OCI-LY7 (cell line): ENCODE results near the gene AXDND1. TPM values are rescaled to one million over a fixed set of nuclear protein-coding genes. Genes with fewer than 3 reads are reported as not detected.
"Not testable (repeated sequence)": the region's sequence is repeated elsewhere in the genome, so short reads cannot be mapped to it uniquely, and the experiment has no call there.

Source experiments
- BruUV-seq: library from RNA; stranded (reverse); fragments of 400-500 nt; replicated peaks from 2 replicates; lab custom pipeline; 2021; lab: Mats Ljungman, UMichigan
- CTCF ChIA-PET: fragments of 300-600 bp; sonication (Branson Sonifier 250); formaldehyde crosslinking; loops from one replicate; lab custom pipeline; 2022; ENCODE audit warnings: antibody characterized with exemption; ENCODE audit not compliant: unreplicated experiment; lab: Charles Lee
- POLR2A ChIA-PET: fragments of 300-600 bp; sonication (Branson Sonifier 250); formaldehyde crosslinking; loops from one replicate; lab custom pipeline; 2022; ENCODE audit warnings: antibody characterized with exemption; lab: Charles Lee
- DNase-seq: peaks from one replicate; pipeline ENCODE4 v3.0.0-alpha.2; 2015; ENCODE audit warnings: low spot score
- H2AFZ ChIP-seq: fragments of 200-600 bp; sonication (generic), shearing (Covaris generic); 2 replicates; pipeline ENCODE4 v1.6.1; 2014; ENCODE audit warnings: mild to moderate bottlenecking, antibody characterized with exemption, low read length, moderate library complexity
- H3K27ac ChIP-seq: fragments of 200-600 bp; sonication (generic); 2 replicates; pipeline ENCODE4 v1.5.1; 2014; ENCODE audit warnings: mixed run types, low read depth, mild to moderate bottlenecking, moderate library complexity, low read length, inconsistent platforms; ENCODE audit not compliant: poor library complexity, severe bottlenecking
- H3K36me3 ChIP-seq: fragments of 200-600 bp; sonication (generic); 2 replicates; pipeline ENCODE4 v1.6.1; 2014; ENCODE audit warnings: mild to moderate bottlenecking, antibody characterized with exemption, low read length, moderate library complexity, mixed read lengths; ENCODE audit not compliant: insufficient read depth
- H3K4me1 ChIP-seq: fragments of 200-600 bp; sonication (generic); 2 replicates; pipeline ENCODE4 v1.5.1; 2014; ENCODE audit warnings: mild to moderate bottlenecking, low read length; ENCODE audit not compliant: insufficient read depth, poor library complexity, severe bottlenecking
- H3K4me2 ChIP-seq: fragments of 200-600 bp; sonication (generic); 2 replicates; pipeline ENCODE4 v1.6.1; 2014; ENCODE audit warnings: mild to moderate bottlenecking, low read length
- H3K4me3 ChIP-seq: fragments of 200-600 bp; sonication (generic); 2 replicates; pipeline ENCODE4 v1.5.1; 2014; ENCODE audit warnings: mild to moderate bottlenecking, low read depth, low read length; ENCODE audit not compliant: poor library complexity, severe bottlenecking
- H3K79me2 ChIP-seq: fragments of 200-600 bp; sonication (generic); 2 replicates; pipeline ENCODE4 v1.6.1; 2016; ENCODE audit warnings: low read depth, mild to moderate bottlenecking, low read length, moderate library complexity, mixed read lengths; ENCODE audit not compliant: insufficient read depth
- H3K9me2 ChIP-seq: fragments of 200-600 bp; sonication (generic); 2 replicates; pipeline ENCODE4 v1.6.1; 2016; ENCODE audit warnings: mild to moderate bottlenecking, low read length, mixed read lengths; ENCODE audit not compliant: insufficient read depth
- H3K9me3 ChIP-seq: fragments of 200-600 bp; sonication (generic); 2 replicates; pipeline ENCODE4 v1.6.1; 2014; ENCODE audit warnings: mild to moderate bottlenecking, mixed run types, low read length, mixed read lengths
- H4K20me1 ChIP-seq: fragments of 200-600 bp; sonication (generic); 2 replicates; pipeline ENCODE4 v1.6.1; 2014; ENCODE audit warnings: mild to moderate bottlenecking, antibody characterized with exemption, low read length, moderate library complexity, mixed read lengths; ENCODE audit not compliant: insufficient read depth
- EZH2phosphoT487 ChIP-seq: fragments of 200-600 bp; sonication (generic); IDR thresholded peaks from 2 replicates; pipeline ENCODE4 v1.6.1; 2018; ENCODE audit warnings: low read depth, borderline replicate concordance, mild to moderate bottlenecking, mixed run types, antibody characterized with exemption, low read length, moderate library complexity, mixed read lengths
- intact Hi-C: fragments of 100-400 bp; cut with micrococcal nuclease; formaldehyde crosslinking; loops from one replicate; pipeline ENCODE4 v1.10.0; 2022; ENCODE audit not compliant: unreplicated experiment
- total RNA-seq, 2 experiments: library from RNA; depleted of rRNA in 1 of 2; stranded (reverse); fragments of >200 nt in 1 of 2; shearing (Covaris generic) in 1 of 2; gene quantifications; 2 replicates each; pipeline ENCODE4 v1.2.3, GENCODE V29; 2014 to 2022
- TF ChIP-seq, protein P1 (sequence below): fragments of 200-600 bp; sonication (generic); conservative IDR thresholded peaks from 2 replicates; pipeline ENCODE4 v1.5.1; 2014; ENCODE audit warnings: mild to moderate bottlenecking, antibody characterized with exemption, low read length, moderate library complexity, mixed read lengths

AXDND1 gene
- total RNA-seq, 2 experiments from 2014 or later = 0.16 to 1.8 TPM

DNA sequence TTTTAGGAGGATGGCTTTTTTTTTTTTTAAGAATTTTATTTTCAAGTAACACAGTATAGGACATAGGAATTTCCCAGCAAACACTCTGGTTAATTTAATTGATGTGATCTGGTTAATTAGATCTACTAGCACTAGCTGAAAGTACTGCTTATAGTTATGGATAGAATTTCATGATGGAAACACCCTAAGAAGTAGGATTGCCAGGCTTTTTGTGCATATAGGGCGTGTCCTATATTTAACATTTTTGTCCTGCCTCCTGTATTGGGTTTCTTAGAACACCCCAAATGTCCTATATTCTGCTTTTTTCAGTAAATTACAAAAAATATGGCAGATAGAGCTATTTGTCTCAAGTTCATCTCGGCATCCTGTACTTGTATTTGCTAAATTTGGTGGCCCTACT is 13.5 kb upstream of the AXDND1 start:
- Histone ChIP-seq H3K27ac (no peak overlapping the region), H2AFZ (no peak overlapping the region), H3K9me3 (no peaks in the 10 kb centered on the region), H4K20me1 (no peaks in the 10 kb centered on the region), H3K36me3 (peaks cover 67% of the 10 kb centered on the region), H3K4me3 (no peak overlapping the region), H3K79me2 (no peaks in the 10 kb centered on the region), H3K4me2 (no peak overlapping the region), H3K4me1 (no peaks in the 10 kb centered on the region), H3K9me2 (no peaks in the 10 kb centered on the region)
- ChIA-PET POLR2A (interaction anchor here (0.6 to 1.2 kb wide), 4 partner anchors 145 to 334 kb away, joined by 3 to 4 read pairs (median 4); no protein-coding TSS in a partner anchor), CTCF (no interaction called here)
- intact Hi-C loops = no loop called here
- no TSS peak for BruUV-seq
- DNase-seq = no peak
- TF ChIP-seq, protein P1, sequence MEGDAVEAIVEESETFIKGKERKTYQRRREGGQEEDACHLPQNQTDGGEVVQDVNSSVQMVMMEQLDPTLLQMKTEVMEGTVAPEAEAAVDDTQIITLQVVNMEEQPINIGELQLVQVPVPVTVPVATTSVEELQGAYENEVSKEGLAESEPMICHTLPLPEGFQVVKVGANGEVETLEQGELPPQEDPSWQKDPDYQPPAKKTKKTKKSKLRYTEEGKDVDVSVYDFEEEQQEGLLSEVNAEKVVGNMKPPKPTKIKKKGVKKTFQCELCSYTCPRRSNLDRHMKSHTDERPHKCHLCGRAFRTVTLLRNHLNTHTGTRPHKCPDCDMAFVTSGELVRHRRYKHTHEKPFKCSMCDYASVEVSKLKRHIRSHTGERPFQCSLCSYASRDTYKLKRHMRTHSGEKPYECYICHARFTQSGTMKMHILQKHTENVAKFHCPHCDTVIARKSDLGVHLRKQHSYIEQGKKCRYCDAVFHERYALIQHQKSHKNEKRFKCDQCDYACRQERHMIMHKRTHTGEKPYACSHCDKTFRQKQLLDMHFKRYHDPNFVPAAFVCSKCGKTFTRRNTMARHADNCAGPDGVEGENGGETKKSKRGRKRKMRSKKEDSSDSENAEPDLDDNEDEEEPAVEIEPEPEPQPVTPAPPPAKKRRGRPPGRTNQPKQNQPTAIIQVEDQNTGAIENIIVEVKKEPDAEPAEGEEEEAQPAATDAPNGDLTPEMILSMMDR = no peak
- TF ChIP-seq EZH2phosphoT487 = no peak

GRCh38 chr1:179353546-179353945 is 12.2 kb upstream of the AXDND1 start:
- H3K27ac ChIP-seq = no peak overlapping the region
- no peak overlapping the region for H2AFZ ChIP-seq
- H3K9me2 ChIP-seq = no peaks in the 10 kb centered on the region
- no peaks in the 10 kb centered on the region for H3K79me2 ChIP-seq
- no TSS peak for BruUV-seq
- H3K4me1 ChIP-seq = no peaks in the 10 kb centered on the region
- H3K36me3 ChIP-seq = peaks cover 57% of the 10 kb centered on the region
- H4K20me1 ChIP-seq = no peaks in the 10 kb centered on the region
- H3K9me3 ChIP-seq = no peaks in the 10 kb centered on the region
- TF ChIP-seq, protein P1 = no peak
- no peak for TF ChIP-seq EZH2phosphoT487
- POLR2A ChIA-PET = interaction anchor here (1.0 kb wide), 2 partner anchors 12 to 144 kb away, joined by 3 to 4 read pairs; partner anchors contain the start of gene AXDND1
- no peak overlapping the region for H3K4me3 ChIP-seq
- H3K4me2 ChIP-seq = no peak overlapping the region
- DNase-seq = no peak
- intact Hi-C loops = no loop called here
- CTCF ChIA-PET = no interaction called here

- H3K79me2 ChIP-seq, H2AFZ ChIP-seq, H3K4me2 ChIP-seq, CTCF ChIA-PET, DNase-seq, H3K36me3 ChIP-seq, H3K4me3 ChIP-seq, H3K9me2 ChIP-seq, H3K9me3 ChIP-seq, BruUV-seq, H4K20me1 ChIP-seq, H3K27ac ChIP-seq: not testable (repeated sequence)
- POLR2A ChIA-PET = interaction anchor here (0.7 kb wide), 1 partner anchor 223 kb away, joined by 3 read pairs; no protein-coding TSS in a partner anchor
- intact Hi-C loops = loop anchor here (10.0 kb wide), 1 partner anchor 107 kb away; no protein-coding TSS in a partner anchor
- peaks cover 11% of the 10 kb centered on the region for H3K4me1 ChIP-seq
Observed at GRCh38 chr1:179361631-179362030, 4.1 kb upstream of the AXDND1 start.
